GM21367 (cell line): Measurements from ENCODE around the gene NUMA1.

Experiments used
- ATAC-seq: cut with Tn5 transposase; IDR thresholded peaks from one replicate; pipeline ENCODE4 v1.9.1; 2021; ENCODE audit not compliant: unreplicated experiment

NUMA1 gene

GRCh38 chr11:72001834-72002591 is 78.3 kb downstream of the NUMA1 start:
- no peak for ATAC-seq

DNA sequence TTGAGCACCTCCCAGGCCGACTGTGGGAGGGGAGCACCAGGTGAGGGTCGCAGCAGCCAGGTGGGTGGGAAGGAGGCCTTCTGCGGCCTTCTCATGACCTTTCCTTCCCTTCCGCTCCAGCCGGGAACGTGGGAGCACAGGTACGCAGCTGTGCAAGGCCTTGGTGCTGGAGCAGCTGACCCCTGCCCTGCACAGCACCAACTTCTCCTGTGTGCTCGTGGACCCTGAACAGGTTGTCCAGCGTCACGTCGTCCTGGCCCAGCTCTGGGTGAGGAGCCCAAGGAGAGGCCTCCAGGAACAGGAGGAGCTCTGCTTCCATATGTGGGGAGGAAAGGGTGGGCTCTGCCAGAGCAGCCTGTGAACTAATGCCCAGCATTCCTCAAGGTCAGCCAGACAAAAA is 79.1 kb downstream of the NUMA1 start:
- no peak for ATAC-seq

GRCh38 chr11:72000202-72000867 is 80.0 kb downstream of the NUMA1 start:
- ATAC-seq, result no peak

- no peak for ATAC-seq
These were observed 80.5 kb downstream of the NUMA1 start for GRCh38 chr11:71999798-72000197.

- no peak for ATAC-seq
These were observed 81.0 kb downstream of the NUMA1 start for GRCh38 chr11:71999362-71999761.

GRCh38 chr11:71998649-71999310 is 81.6 kb downstream of the NUMA1 start, which contains the start of gene IL18BP:
Gene IL18BP, plus strand, starts transcription at chr11:71998909. Its CDS starts 1,076 bp downstream, at chr11:71999985.
- ATAC-seq, result no peak

DNA sequence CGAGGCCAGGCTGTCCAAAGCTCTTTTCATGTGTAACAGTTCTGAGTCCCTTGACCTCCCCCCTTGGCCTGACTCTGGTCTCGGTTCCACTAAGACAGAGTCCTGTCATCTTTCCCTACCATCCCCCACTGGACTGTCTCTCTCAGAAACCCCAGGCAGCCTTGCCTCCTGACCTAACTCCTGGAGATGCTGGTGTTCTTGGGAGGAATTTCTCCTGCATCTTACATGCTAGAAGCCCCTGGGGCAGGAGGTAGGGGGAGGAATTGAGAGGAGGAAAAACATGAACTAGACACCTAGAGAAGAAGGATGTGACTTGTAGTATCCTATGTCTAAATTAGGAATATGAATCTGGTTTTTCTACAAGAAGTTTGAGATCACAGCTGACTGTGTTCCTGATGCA is 82.3 kb downstream of the NUMA1 start:
- ATAC-seq, result no peak

DNA sequence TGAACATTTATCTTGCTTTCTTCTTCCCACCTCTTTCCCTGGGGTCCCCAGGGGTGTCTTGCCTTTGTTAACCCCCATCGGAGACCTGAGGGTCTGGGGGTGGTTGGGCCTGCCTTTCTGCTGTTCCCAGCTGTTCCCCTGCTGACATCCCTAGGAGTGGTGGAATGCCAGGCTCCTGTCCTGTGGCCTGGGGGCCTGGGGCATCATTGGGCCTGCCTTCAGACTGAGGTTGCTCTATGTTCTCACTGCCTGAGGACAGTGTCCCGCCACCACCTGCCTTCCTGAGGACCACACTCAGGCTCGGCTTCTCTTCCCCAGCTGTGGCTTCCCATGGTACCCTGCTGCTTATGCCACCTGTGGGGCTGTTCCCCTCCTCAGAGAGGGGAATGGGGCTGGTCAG is 82.7 kb downstream of the NUMA1 start:
- no peak for ATAC-seq

- no peak for ATAC-seq
These were observed 83.4 kb downstream of the NUMA1 start for GRCh38 chr11:71996946-71997345.

DNA sequence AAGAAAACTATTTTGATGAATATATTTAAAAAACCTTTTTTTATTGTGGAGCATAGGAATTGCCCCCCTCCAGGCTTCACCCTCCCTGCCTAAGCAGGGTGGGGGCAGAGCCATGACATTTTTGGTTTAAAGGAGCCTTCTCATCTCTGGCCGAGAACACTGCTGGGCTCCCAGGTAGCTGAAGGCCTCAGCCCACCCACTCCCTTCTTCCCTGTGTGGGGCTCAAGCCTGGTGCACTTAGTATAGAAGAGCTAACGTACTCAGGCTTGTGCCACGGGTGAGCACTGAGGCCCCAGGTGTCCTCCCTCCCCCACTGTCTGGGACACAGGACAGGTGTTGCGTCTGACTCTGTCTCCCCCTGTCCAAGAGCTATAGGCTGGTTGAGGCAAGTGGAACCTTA is 83.8 kb downstream of the NUMA1 start:
- ATAC-seq, result no peak

GRCh38 chr11:71995726-71996291 is 84.5 kb downstream of the NUMA1 start:
- no peak for ATAC-seq

DNA sequence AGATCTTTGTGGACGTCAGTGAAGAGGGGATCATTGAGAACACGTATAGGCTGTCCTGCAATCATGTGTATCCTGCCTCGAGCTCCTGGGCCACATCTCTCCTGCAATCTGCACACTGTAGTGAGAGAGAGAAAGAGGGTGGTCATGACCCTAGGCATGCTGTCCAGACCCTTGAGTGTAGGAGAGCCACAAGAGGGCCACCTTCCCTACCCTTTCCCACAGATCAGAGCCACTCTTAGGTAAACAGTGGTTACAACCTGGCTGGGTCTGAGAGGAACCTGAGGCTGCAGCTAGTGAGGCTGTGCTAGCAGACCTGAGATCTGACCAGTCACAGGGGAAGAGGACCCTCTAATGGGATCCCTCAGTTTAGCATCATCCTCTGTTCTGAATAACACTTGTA is 85.6 kb downstream of the NUMA1 start:
- ATAC-seq, result no peak

- ATAC-seq, result no peak
These were observed 88.1 kb downstream of the NUMA1 start for GRCh38 chr11:71992136-71992730.

- peak; percentile 61 for ATAC-seq
These were observed 88.8 kb downstream of the NUMA1 start for GRCh38 chr11:71991494-71991893.

- no peak for ATAC-seq
These were observed 89.6 kb downstream of the NUMA1 start for GRCh38 chr11:71990701-71991100.

DNA sequence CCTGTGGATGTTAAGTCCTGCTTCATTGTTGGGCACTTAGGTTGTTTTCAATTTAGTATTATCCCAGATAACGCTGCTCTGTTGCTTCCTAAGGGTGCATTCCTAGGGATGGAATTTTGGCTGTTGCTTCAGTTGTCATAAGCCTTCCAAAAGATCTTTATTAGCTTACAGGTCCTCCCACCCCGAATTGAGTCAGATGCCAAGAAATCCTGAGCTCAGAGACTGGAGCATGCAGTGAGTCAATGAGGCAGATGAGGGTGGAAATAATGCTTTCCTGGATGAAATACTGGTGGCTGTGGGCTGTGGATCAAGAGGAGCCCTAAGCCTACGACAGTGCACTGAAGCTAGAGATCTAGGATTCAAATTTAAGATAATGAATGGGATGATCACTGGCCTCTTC is 92.3 kb downstream of the NUMA1 start:
- no peak for ATAC-seq

- no peak for ATAC-seq
These were observed 92.8 kb downstream of the NUMA1 start for GRCh38 chr11:71987521-71987920.

- no peak for ATAC-seq
These were observed 94.2 kb downstream of the NUMA1 start for GRCh38 chr11:71986131-71986530.

DNA sequence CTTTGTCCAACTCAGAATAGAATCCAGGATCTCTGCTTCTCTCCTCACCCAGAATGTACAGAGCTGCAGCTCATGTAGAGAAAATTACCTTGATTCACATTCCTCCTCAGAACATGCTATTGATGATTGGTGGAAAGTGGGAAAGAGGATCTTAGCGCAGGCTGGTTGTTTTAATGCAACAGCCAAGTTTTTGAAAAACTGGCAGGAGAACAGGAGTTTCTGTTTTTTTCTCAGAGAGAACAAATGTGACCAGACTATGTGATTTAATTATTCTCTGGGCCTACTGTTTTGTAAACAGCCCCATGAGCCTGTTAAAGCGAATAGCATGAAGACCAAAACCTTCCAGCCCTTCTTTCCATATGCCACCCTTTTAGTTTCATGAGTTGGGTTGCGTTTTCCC is 100.7 kb downstream of the NUMA1 start:
- no peak for ATAC-seq

GRCh38 chr11:71979094-71979493 is 101.2 kb downstream of the NUMA1 start:
- ATAC-seq, result no peak

- no peak for ATAC-seq
These were observed 102.5 kb downstream of the NUMA1 start for GRCh38 chr11:71977743-71978418.
